GM23248 (cell line): ENCODE results near the gene CMBL. TPM values are rescaled to one million over a fixed set of nuclear protein-coding genes. Genes with fewer than 3 reads are reported as not detected.
A peak's percentile ranks its signal among the peaks of the same experiment; 100 is the strongest.

Source experiments
- DNase-seq: peaks from one replicate; pipeline ENCODE4 v3.0.0-alpha.2; 2015
- H2AFZ ChIP-seq: fragments of 200-600 bp; sonication (generic); 2 replicates; pipeline ENCODE4 v1.6.1; 2016; ENCODE audit warnings: antibody characterized with exemption
- H3F3A ChIP-seq: fragments of 200-600 bp; sonication (generic); 2 replicates; pipeline ENCODE4 v1.6.1; 2016; ENCODE audit warnings: mild to moderate bottlenecking, antibody characterized with exemption, mixed run types; ENCODE audit not compliant: insufficient read depth
- H3K27ac ChIP-seq: fragments of 200-600 bp; sonication (generic); 2 replicates; pipeline ENCODE4 v1.5.1; 2016; ENCODE audit warnings: mild to moderate bottlenecking
- H3K27me3 ChIP-seq: fragments of 200-600 bp; sonication (generic); replicated peaks from 2 replicates; pipeline ENCODE4 v1.6.1; 2016; ENCODE audit warnings: mild to moderate bottlenecking; ENCODE audit not compliant: insufficient read depth
- H3K36me3 ChIP-seq: fragments of 200-600 bp; sonication (generic); 2 replicates; pipeline ENCODE4 v1.6.1; 2016; ENCODE audit warnings: low read depth, mild to moderate bottlenecking
- H3K4me1 ChIP-seq: fragments of 200-600 bp; sonication (generic); 2 replicates; pipeline ENCODE4 v1.6.1; 2016; ENCODE audit warnings: mild to moderate bottlenecking; ENCODE audit not compliant: insufficient read depth
- H3K4me2 ChIP-seq: fragments of 200-600 bp; sonication (generic); one replicate; pipeline ENCODE4 v1.6.1; 2016; ENCODE audit warnings: mild to moderate bottlenecking; ENCODE audit not compliant: unreplicated experiment
- H3K4me3 ChIP-seq: fragments of 200-600 bp; sonication (generic); 2 replicates; pipeline ENCODE4 v1.5.1; 2016; ENCODE audit warnings: mild to moderate bottlenecking
- H3K79me2 ChIP-seq: fragments of 200-600 bp; sonication (generic); 2 replicates; pipeline ENCODE4 v1.6.1; 2016; ENCODE audit warnings: mild to moderate bottlenecking; ENCODE audit not compliant: insufficient read depth
- H3K9ac ChIP-seq: fragments of 200-600 bp; sonication (generic); 2 replicates; pipeline ENCODE4 v1.6.1; 2016; ENCODE audit warnings: mild to moderate bottlenecking
- H3K9me2 ChIP-seq: fragments of 200-600 bp; sonication (generic); 2 replicates; pipeline ENCODE4 v1.6.1; 2016; ENCODE audit warnings: mixed run types, mild to moderate bottlenecking, moderate library complexity; ENCODE audit not compliant: insufficient read depth
- H3K9me3 ChIP-seq: fragments of 200-600 bp; sonication (generic); one replicate; pipeline ENCODE4 v1.6.1; 2017; ENCODE audit warnings: low read depth
- H4K20me1 ChIP-seq: fragments of 200-600 bp; sonication (generic); 2 replicates; pipeline ENCODE4 v1.6.0; 2016; ENCODE audit not compliant: insufficient read depth
- EZH2 ChIP-seq: fragments of 200-600 bp; sonication (generic); IDR thresholded peaks from 2 replicates; pipeline ENCODE4 v1.6.1; 2018; ENCODE audit warnings: antibody characterized with exemption, mild to moderate bottlenecking; ENCODE audit not compliant: insufficient read depth, poor library complexity, severe bottlenecking
- EZH2phosphoT487 ChIP-seq: fragments of 200-600 bp; sonication (generic); IDR thresholded peaks from 2 replicates; pipeline ENCODE4 v1.6.1; 2018; ENCODE audit warnings: antibody characterized with exemption, moderate library complexity, mild to moderate bottlenecking, low read depth; ENCODE audit not compliant: insufficient read depth
- WGBS, 2 experiments: methylation state at CpG; one replicate each; pipeline ENCODE4 v1.1.6; 2015 to 2017; ENCODE audit warnings: low lambda C conversion rate in 2 of 2, low coverage in 1 of 2; ENCODE audit errors: missing lambda C conversion rate in 2 of 2; 5-methylcytosine and 5-hydroxymethylcytosine counted together
- in situ Hi-C: fragments of 300-500 bp; cut with MboI; formaldehyde crosslinking; loops from 2 replicates; pipeline ENCODE4 v1.15.0; 2020
- polyA plus RNA-seq: library from polyadenylated mRNA; unstranded; fragments of >200 nt; fragmentation: Nextera tagmentation; extraction: Ambion mirVana; gene quantifications from 2 replicates; pipeline ENCODE4 v1.2.1, GENCODE V29; 2016
- total RNA-seq: library from RNA; depleted of rRNA; stranded (reverse); fragments of >200 nt; shearing (Covaris generic); gene quantifications from 2 replicates; pipeline ENCODE4 v1.2.3, GENCODE V29; 2014

CMBL gene
- total and polyA plus RNA-seq, 2 experiments from 2014 or later: 4.0 to 14.6 TPM

DNA sequence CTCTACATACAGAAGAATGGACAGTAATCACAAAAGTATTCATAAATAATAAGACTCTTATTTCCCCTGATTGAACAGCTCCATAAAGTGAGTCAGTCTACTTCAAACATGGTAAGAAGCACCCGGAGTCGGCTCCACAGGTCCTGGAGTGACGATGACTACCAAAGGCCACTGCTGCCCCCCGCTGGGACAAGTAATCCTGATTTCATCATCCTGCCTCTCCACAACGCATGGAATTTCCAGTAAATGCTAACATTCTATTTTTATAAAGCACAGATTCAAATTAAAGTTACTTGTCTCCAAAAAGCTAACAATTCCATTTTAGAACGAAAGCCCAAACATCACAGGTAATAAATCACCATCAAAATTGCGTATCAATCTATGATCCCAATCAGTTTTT lies 74.2 kb downstream of the CMBL start:
- Histone ChIP-seq H3F3A (peaks cover 29% of the 10 kb centered on the region), H3K4me2 (peak overlapping the region; percentile 62), H3K9me3 (no peaks in the 10 kb centered on the region), H4K20me1 (no peaks in the 10 kb centered on the region), H3K9me2 (no peaks in the 10 kb centered on the region), H3K79me2 (no peaks in the 10 kb centered on the region), H3K27ac (peak overlapping the region; percentile 85), H3K27me3 (no peaks in the 10 kb centered on the region), H3K9ac (peak overlapping the region; percentile 73), H3K4me3 (peak overlapping the region; percentile 13; the same call in 1 of the 2 replicates), H3K4me1 (peaks cover 44% of the 10 kb centered on the region), H2AFZ (peak overlapping the region; percentile 83), H3K36me3 (peaks cover 13% of the 10 kb centered on the region; the same call in 1 of the 2 replicates)
- WGBS, 2 experiments: 0 to 4% methylated on average over 7 of the region's 7 CpGs
- in situ Hi-C loops: no loop called here
- DNase-seq: peak; percentile 96
- no peak for TF ChIP-seq EZH2
- no peak for TF ChIP-seq EZH2phosphoT487

DNA sequence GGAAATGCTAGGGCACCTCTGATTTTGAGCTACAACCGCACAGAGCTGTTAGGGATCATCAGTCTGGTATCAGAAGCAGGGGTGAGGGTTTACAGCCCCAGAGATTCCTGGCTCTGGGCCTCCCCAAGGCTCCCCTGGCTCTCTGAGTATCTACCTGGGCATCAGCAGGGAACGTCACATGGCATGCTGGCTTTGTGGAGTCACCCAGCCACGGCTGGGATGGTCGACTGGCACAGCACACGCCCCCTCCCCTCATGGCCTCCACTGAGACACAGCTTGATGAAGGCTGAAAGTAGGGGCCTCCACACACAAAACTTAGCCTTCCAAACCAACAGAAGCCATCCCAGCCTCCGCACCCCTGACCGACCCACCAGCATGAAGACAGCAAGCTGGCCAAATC lies 74.7 kb downstream of the CMBL start:
- Histone ChIP-seq H3K4me3 (no peak overlapping the region), H3K27ac (peak overlapping the region; percentile 85), H3K9me3 (no peaks in the 10 kb centered on the region), H3K4me1 (peaks cover 44% of the 10 kb centered on the region), H3K9me2 (no peaks in the 10 kb centered on the region), H4K20me1 (no peaks in the 10 kb centered on the region), H3K9ac (no peak overlapping the region), H2AFZ (peak overlapping the region; percentile 83), H3K27me3 (no peaks in the 10 kb centered on the region), H3F3A (peaks cover 31% of the 10 kb centered on the region), H3K79me2 (no peaks in the 10 kb centered on the region), H3K4me2 (peak overlapping the region; percentile 62), H3K36me3 (peaks cover 13% of the 10 kb centered on the region; the same call in 1 of the 2 replicates)
- DNase-seq: no peak
- in situ Hi-C loops: no loop called here
- TF ChIP-seq EZH2 (no peak), EZH2phosphoT487 (no peak)
- WGBS, 2 experiments: 76 to 79% methylated on average over 7 of the region's 7 CpGs

DNA sequence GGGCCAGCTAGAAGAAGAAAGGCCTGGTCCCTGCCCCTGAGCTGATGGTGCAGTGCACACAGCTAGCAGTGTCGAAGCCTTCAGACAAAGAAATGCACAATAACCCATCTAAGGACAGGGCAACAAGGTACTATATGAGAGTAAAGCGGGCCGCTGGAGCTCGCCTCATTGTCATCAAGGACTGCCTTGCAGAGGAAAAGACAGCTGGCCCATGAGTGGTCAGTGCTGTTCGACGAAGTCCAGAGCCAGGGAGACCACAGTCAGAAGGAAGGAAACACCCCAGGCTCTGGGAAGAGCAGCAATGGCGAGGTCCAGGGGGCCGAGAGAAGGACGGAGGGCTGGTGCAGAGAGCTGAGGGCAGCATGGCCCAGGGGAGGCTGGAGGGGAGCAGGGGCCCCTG lies 75.3 kb downstream of the CMBL start:
- no peaks in the 10 kb centered on the region for H3K9me2 ChIP-seq
- H3K9ac ChIP-seq: no peak overlapping the region
- DNase-seq: no peak
- no peaks in the 10 kb centered on the region for H3K27me3 ChIP-seq
- TF ChIP-seq EZH2phosphoT487: no peak
- TF ChIP-seq EZH2: no peak
- H3K36me3 ChIP-seq: peaks cover 13% of the 10 kb centered on the region; the same call in 1 of the 2 replicates
- H3K9me3 ChIP-seq: no peaks in the 10 kb centered on the region
- H2AFZ ChIP-seq: no peak overlapping the region
- H3K4me1 ChIP-seq: peaks cover 49% of the 10 kb centered on the region
- WGBS, 2 experiments: 98 to 99% methylated on average over 9 of the region's 9 CpGs
- no peak overlapping the region for H3K4me2 ChIP-seq
- H4K20me1 ChIP-seq: no peaks in the 10 kb centered on the region
- in situ Hi-C loops: no loop called here
- H3K4me3 ChIP-seq: no peak overlapping the region
- H3F3A ChIP-seq: peaks cover 34% of the 10 kb centered on the region
- no peaks in the 10 kb centered on the region for H3K79me2 ChIP-seq
- no peak overlapping the region for H3K27ac ChIP-seq

DNA sequence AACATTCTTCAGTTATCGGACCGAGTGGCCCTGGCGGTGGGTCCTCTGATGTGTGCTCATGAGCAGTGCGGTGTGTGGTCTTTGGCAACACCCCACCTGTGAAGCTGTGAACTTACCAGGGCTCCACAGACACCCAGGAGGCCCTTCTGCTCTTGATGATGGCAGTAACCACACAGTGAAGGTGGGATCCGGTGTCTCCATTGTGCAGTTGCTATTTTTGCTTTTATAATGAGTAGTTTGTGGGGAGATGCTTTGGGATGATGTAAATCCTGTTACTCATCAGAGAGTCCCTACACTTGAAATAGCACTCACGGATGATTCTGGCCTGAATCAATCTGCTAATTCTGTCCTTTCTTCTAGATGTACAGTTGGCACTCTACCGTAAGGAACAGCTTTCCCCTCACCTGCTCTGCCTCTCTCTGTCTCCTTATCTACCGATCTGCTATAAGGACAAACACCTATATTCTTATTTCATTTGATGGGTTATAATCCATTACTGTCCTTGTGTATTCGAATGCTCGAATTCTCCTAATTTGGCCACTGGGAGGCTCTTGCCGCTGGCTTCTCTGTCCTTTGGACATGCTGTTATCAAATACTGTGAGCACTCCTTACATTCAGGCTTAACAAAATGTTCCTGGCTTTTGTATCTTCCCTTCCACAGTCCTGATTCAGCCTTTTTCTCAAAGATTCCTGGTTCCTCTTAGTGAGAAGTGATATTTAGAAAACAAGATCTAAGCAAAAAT lies 78.2 kb downstream of the CMBL start:
- H3F3A ChIP-seq: peaks cover 45% of the 10 kb centered on the region
- peak overlapping the region; percentile 36 for H3K4me2 ChIP-seq
- no peaks in the 10 kb centered on the region for H3K36me3 ChIP-seq
- 53 to 56% methylated on average over 11 of the region's 11 CpGs for WGBS, 2 experiments
- H2AFZ ChIP-seq: peak overlapping the region; percentile 56
- no peaks in the 10 kb centered on the region for H3K79me2 ChIP-seq
- H3K4me1 ChIP-seq: peaks cover 46% of the 10 kb centered on the region
- peak overlapping the region; percentile 49 for H3K9ac ChIP-seq
- DNase-seq: peak; percentile 88
- in situ Hi-C loops: no loop called here
- no peaks in the 10 kb centered on the region for H4K20me1 ChIP-seq
- no peaks in the 10 kb centered on the region for H3K9me2 ChIP-seq
- H3K27ac ChIP-seq: peak overlapping the region; percentile 78
- no peaks in the 10 kb centered on the region for H3K27me3 ChIP-seq
- no peak overlapping the region; the same call in 1 of the 2 replicates for H3K4me3 ChIP-seq
- TF ChIP-seq EZH2phosphoT487 (no peak), EZH2 (no peak)
- no peaks in the 10 kb centered on the region for H3K9me3 ChIP-seq
